Neural crest cell (in vitro differentiated cells): ENCODE data around the gene CDC25A. TPM values are rescaled to one million over a fixed set of nuclear protein-coding genes. Genes with fewer than 3 reads are reported as not detected.
A peak's percentile ranks its signal among the peaks of the same experiment; 100 is the strongest.

Source experiments
- DNase-seq: peaks from one replicate; pipeline ENCODE4 v3.0.0; 2021; ENCODE audit warnings: low read depth, mixed read lengths, low spot score
- H3K27ac Mint-ChIP-seq: one replicate; pipeline ENCODE4 v1.8.0; 2021; ENCODE audit warnings: mild to moderate bottlenecking, mixed read lengths; ENCODE audit not compliant: unreplicated experiment
- H3K27me3 Mint-ChIP-seq: 2 replicates; pipeline ENCODE4 v1.8.0; 2021; ENCODE audit warnings: low read depth, mild to moderate bottlenecking, mixed read lengths
- H3K36me3 Mint-ChIP-seq: 2 replicates; pipeline ENCODE4 v1.8.0; 2021; ENCODE audit warnings: low read depth, mild to moderate bottlenecking, mixed read lengths
- H3K4me1 Mint-ChIP-seq: 2 replicates; pipeline ENCODE4 v1.8.0; 2021; ENCODE audit warnings: mixed read lengths
- H3K4me3 Mint-ChIP-seq: one replicate; pipeline ENCODE4 v1.8.0; 2021; ENCODE audit warnings: mild to moderate bottlenecking, mixed read lengths
- H3K9me3 Mint-ChIP-seq: 2 replicates; pipeline ENCODE4 v1.8.0; 2021; ENCODE audit warnings: mixed read lengths
- total RNA-seq: library from RNA; stranded (reverse); gene quantifications from 2 replicates; pipeline ENCODE4 v1.2.1, GENCODE V29; 2021
- TF ChIP-seq, protein P1 (sequence below): fragments of 200-600 bp; sonication (generic); conservative IDR thresholded peaks from 2 replicates; pipeline ENCODE4 v1.5.0; 2021; ENCODE audit warnings: antibody characterized with exemption, mild to moderate bottlenecking

CDC25A gene
- total RNA-seq, 1 donor from 2014 or later: 63.0 TPM

DNA sequence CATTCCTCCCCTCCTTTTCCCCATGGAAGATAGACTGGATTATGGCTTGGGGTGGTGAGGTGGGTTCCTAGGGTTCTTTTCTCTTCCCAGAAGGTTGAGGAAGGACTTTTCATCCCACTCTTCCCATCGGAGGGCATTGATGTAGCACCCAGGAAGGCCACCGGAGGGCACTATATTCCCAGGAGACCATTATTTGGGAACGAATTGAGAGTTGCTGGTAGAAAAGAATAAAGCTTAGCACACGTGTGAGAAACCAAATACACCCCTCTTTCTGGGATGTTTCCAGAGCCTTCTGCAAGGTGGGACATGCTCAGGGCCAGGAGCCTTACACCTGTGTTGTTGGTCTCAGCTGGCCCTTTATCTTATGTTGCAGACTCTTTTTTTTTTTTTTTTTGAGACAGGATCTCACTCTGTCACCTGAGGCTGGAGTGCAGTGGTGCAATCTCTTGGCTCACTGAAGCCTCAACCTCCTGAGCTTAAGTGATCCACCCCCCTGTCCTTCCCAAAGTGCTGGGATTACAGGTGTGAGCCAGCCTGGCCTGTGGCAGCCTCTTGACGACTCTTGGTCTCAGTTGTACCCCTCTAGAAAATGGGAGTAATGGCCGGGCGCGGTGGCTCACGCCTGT is 6.3 kb upstream of the CDC25A start:
- Mint-ChIP-seq H3K4me1 (peaks cover 18% of the 10 kb centered on the region), H3K36me3 (no peaks in the 10 kb centered on the region), H3K4me3 (peak overlapping the region; percentile 64), H3K27ac (no peak overlapping the region), H3K27me3 (no peaks in the 10 kb centered on the region), H3K9me3 (no peaks in the 10 kb centered on the region)
- TF ChIP-seq, protein P1, sequence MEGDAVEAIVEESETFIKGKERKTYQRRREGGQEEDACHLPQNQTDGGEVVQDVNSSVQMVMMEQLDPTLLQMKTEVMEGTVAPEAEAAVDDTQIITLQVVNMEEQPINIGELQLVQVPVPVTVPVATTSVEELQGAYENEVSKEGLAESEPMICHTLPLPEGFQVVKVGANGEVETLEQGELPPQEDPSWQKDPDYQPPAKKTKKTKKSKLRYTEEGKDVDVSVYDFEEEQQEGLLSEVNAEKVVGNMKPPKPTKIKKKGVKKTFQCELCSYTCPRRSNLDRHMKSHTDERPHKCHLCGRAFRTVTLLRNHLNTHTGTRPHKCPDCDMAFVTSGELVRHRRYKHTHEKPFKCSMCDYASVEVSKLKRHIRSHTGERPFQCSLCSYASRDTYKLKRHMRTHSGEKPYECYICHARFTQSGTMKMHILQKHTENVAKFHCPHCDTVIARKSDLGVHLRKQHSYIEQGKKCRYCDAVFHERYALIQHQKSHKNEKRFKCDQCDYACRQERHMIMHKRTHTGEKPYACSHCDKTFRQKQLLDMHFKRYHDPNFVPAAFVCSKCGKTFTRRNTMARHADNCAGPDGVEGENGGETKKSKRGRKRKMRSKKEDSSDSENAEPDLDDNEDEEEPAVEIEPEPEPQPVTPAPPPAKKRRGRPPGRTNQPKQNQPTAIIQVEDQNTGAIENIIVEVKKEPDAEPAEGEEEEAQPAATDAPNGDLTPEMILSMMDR: peak; percentile 85
- peak; percentile 82 for DNase-seq

GRCh38 chr3:48190911-48191310 is 2.7 kb upstream of the CDC25A start:
- Mint-ChIP-seq H3K27me3 (no peaks in the 10 kb centered on the region), H3K36me3 (peaks cover 2% of the 10 kb centered on the region), H3K4me3 (peak overlapping the region; percentile 11)

GRCh38 chr3:48189321-48189720 is 1.1 kb upstream of the CDC25A start:
- DNase-seq: no peak
- TF ChIP-seq, protein P1: no peak
- peaks cover 45% of the 10 kb centered on the region for H3K4me1 Mint-ChIP-seq
- H3K4me3 Mint-ChIP-seq: peak overlapping the region; percentile 99
- H3K9me3 Mint-ChIP-seq: no peaks in the 10 kb centered on the region
- no peak overlapping the region for H3K27ac Mint-ChIP-seq
- no peaks in the 10 kb centered on the region for H3K27me3 Mint-ChIP-seq
- H3K36me3 Mint-ChIP-seq: peaks cover 6% of the 10 kb centered on the region

More at GRCh38 chr3:48190911-48191310, 2.7 kb upstream of the CDC25A start:
- DNase-seq: no peak
- TF ChIP-seq, protein P1: no peak
- Mint-ChIP-seq H3K9me3 (no peaks in the 10 kb centered on the region), H3K4me1 (peaks cover 42% of the 10 kb centered on the region), H3K27ac (no peak overlapping the region)

DNA sequence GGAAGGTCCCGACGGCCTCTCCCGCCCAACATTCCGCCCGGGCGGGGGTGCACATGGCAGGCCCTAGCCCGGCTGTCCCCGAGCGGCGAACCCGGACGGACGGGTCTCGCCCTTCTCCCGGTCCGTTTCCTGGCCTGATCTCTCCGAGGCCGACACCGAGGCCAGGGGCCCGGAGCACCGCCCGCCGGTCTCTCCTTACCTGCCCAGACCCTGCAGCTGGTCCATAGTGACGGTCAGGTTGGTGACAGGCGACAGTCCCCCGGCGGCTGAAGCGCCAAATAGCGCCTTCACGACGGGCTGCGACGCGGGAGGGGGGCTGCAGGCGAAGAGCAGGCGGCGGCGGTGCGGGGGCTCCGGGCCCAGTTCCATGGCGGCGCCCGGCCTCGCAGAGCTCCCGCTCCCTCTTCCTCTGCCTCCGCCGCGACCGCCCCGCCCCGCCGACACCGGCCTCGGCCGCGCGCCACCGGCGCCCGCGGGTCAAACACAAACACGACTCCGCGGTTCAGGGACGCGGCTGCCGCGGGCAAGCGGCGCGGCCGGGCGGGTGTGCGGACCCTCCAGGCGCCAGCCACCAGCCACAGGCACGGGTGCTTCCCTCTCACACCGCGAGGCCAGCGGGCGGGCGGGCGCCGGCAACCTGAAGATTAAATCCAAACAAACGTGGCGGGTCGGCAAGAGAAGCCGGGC is 495 bp downstream of the CDC25A start:
- Mint-ChIP-seq H3K9me3 (no peaks in the 10 kb centered on the region), H3K27ac (peak overlapping the region; percentile 71), H3K4me3 (peak overlapping the region; percentile 99), H3K4me1 (peaks cover 47% of the 10 kb centered on the region), H3K36me3 (peaks cover 11% of the 10 kb centered on the region), H3K27me3 (no peaks in the 10 kb centered on the region)
- no peak for DNase-seq
- TF ChIP-seq, protein P1: no peak

DNA sequence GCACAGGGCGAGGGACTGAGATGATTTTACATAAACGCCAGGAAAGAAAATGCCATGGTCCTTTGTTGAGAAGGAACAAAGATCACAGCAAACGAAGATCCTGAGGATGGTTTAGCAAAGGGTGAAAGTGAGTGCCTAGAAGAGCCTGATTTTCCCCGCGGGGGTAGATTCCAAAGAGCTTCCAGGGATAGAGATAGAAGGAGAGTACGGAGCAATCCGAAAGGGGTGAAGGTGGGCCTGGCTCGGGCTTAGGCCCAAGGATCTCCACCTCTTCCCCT is 977 bp downstream of the CDC25A start:
- peak; percentile 11 for DNase-seq
- peak overlapping the region; percentile 96 for H3K4me3 Mint-ChIP-seq
- H3K9me3 Mint-ChIP-seq: no peaks in the 10 kb centered on the region
- H3K27me3 Mint-ChIP-seq: no peaks in the 10 kb centered on the region
- H3K4me1 Mint-ChIP-seq: peaks cover 51% of the 10 kb centered on the region
- H3K36me3 Mint-ChIP-seq: peaks cover 15% of the 10 kb centered on the region
- TF ChIP-seq, protein P1: no peak
- H3K27ac Mint-ChIP-seq: peak overlapping the region; percentile 87
